Measurements from ENCODE around the gene PBX4.

DNA sequence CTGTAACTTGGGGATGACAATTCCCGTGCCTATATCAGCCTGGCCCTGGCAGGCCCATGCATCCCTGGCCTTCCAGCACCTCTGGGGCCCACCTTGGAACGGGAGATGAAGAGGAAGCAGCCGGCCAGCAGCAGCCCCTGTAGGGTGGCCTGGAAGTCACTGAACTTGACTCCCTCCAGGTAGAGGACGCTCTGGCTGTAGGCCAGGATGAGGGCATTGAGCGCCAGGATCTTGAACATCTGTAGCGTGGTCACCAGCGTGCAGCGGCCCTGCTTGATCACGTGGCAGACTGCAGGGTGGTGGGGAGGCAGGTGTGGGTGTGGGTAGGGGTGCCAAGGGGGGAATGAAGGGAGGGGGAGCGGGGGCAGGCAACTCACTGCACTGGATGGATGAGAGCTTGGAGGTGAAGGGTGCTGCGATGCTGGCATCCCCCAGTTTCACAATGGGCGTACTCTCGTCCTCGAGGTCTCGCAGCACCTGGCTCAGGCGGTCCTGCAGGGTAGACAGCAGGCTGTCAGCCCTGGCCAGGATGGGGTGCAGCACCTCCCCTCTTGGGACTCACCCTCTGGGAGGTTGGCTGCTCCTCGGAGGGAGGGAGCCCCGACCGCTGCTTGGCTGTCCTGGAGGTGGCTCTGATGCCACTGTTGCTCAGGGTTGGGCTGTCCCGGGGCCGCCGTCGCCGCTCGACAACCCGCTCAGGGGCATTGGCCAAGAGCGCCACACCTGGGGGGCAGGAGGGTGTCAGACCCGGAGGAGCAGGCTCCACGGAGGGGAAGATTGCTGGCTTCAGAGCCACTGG lies 28.7 kb upstream of the PBX4 start:
- no peak for TF ChIP-seq CTCF (IDR thresholded peaks at IDR 0.05)
- no peak for TF ChIP-seq POLR2AphosphoS5 (IDR thresholded peaks at IDR 0.05)
- TF ChIP-seq POLR2A (IDR thresholded peaks at IDR 0.05) = no peak
- TF ChIP-seq EP300 (IDR thresholded peaks at IDR 0.05) = no peak
